CD4-positive, alpha-beta memory T cell (primary cell): Measurements from ENCODE around the gene FGD3. TPM values are rescaled to one million over a fixed set of nuclear protein-coding genes. Genes with fewer than 3 reads are reported as not detected.
A peak's percentile ranks its signal among the peaks of the same experiment; 100 is the strongest.

ENCODE experiments used
- CTCF ChIA-PET: fragments of 350-600 bp; sonication (Branson Sonifier 250); formaldehyde crosslinking; loops from one replicate; lab custom pipeline; 2021; ENCODE audit warnings: inconsistent platforms; ENCODE audit not compliant: partially characterized antibody; lab: Charles Lee
- POLR2A ChIA-PET: fragments of 350-600 bp; sonication (Branson Sonifier 250); formaldehyde crosslinking; loops from one replicate; lab custom pipeline; 2021; ENCODE audit not compliant: partially characterized antibody; lab: Charles Lee
- DNase-seq, 5 donors: peaks; one replicate each; pipeline versions ENCODE4 v3.0.0 to v3.0.0-alpha.2; 2020 to 2022; ENCODE audit warnings: mixed read lengths in 1 of 5
- H3K27ac ChIP-seq: one replicate; pipeline ENCODE4 v1.7.0; 2013; ENCODE audit warnings: low read depth, low read length
- H3K27me3 ChIP-seq: 2 replicates; pipeline ENCODE4 v1.7.0; 2013; ENCODE audit warnings: mild to moderate bottlenecking, low read length, moderate library complexity; ENCODE audit not compliant: insufficient read depth
- H3K36me3 ChIP-seq: 2 replicates; pipeline ENCODE4 v1.7.0; 2013; ENCODE audit warnings: mild to moderate bottlenecking, low read length, moderate library complexity; ENCODE audit not compliant: insufficient read depth
- H3K4me1 ChIP-seq: 2 replicates; pipeline ENCODE4 v1.7.0; 2013; ENCODE audit warnings: mild to moderate bottlenecking, low read length, moderate library complexity; ENCODE audit not compliant: insufficient read depth
- H3K4me3 ChIP-seq, 2 donors: one replicate each; pipeline ENCODE4 v1.7.0; 2013; ENCODE audit warnings: low read length in 2 of 2, mild to moderate bottlenecking in 1 of 2
- H3K9me3 ChIP-seq, 2 donors: one replicate each; pipeline ENCODE4 v1.7.0; 2013; ENCODE audit warnings: low read length in 2 of 2, control low read depth in 1 of 2; ENCODE audit not compliant: control insufficient read depth in 1 of 2
- H3K27ac Mint-ChIP-seq, 7 donors: one replicate each; pipeline ENCODE4 v1.8.0; 2020 to 2021; ENCODE audit warnings: mixed read lengths in 7 of 7, mild to moderate bottlenecking in 6 of 7, inconsistent platforms in 3 of 7, moderate library complexity in 3 of 7
- H3K27me3 Mint-ChIP-seq, 2 donors: one replicate each; pipeline ENCODE4 v1.8.0; 2020 to 2021; ENCODE audit warnings: mixed read lengths in 2 of 2
- H3K36me3 Mint-ChIP-seq, 2 donors: one replicate each; pipeline ENCODE4 v1.8.0; 2020 to 2021; ENCODE audit warnings: mixed read lengths in 2 of 2, inconsistent platforms in 1 of 2, mild to moderate bottlenecking in 1 of 2
- H3K4me1 Mint-ChIP-seq, 4 donors: one replicate each; pipeline ENCODE4 v1.8.0; 2020 to 2021; ENCODE audit warnings: mixed read lengths in 4 of 4, mild to moderate bottlenecking in 1 of 4
- H3K4me3 Mint-ChIP-seq, 8 donors: one replicate each; pipeline ENCODE4 v1.8.0; 2020 to 2021; ENCODE audit warnings: mixed read lengths in 8 of 8, mild to moderate bottlenecking in 7 of 8, moderate library complexity in 6 of 8, inconsistent platforms in 3 of 8
- H3K9me3 Mint-ChIP-seq, 8 donors: one replicate each; pipeline ENCODE4 v1.8.0; 2020 to 2021; ENCODE audit warnings: mixed read lengths in 8 of 8, mild to moderate bottlenecking in 5 of 8, inconsistent platforms in 3 of 8, moderate library complexity in 1 of 8
- intact Hi-C: fragments of 100-400 bp; cut with micrococcal nuclease; formaldehyde crosslinking; loops from one replicate; pipeline ENCODE4 v1.15.1; 2023
- polyA plus RNA-seq, 2 donors: library from polyadenylated mRNA; unstranded; fragments of 300-500 nt; fragmentation: Illumina TruSeq; gene quantifications; one replicate each; pipeline ENCODE4 v1.2.3, GENCODE V29; 2021
- total RNA-seq, 2 experiments: library from RNA; stranded (reverse); gene quantifications; one replicate each; pipeline ENCODE4 v1.2.3, GENCODE V29; 2021

FGD3 gene
- total and polyA plus RNA-seq, 4 experiments from 2014 or later = 52.7 to 272 (median 201) TPM

GRCh38 chr9:93017621-93018020, 70.3 kb downstream of the FGD3 start:
- peaks cover 28% of the 10 kb centered on the region for H3K4me1 ChIP-seq
- Mint-ChIP-seq H3K27me3 (no peaks in the 10 kb centered on the region), H3K36me3 (peaks cover 61 to 88% of the 10 kb centered on the region in 2 donors), H3K9me3 (peaks cover 0 to 2% (median 0%) of the 10 kb centered on the region in 8 donors), H3K4me1 (peaks cover 18 to 51% (median 35%) of the 10 kb centered on the region in 4 donors), H3K27ac (peak overlapping the region; percentile 59 to 95 (median 76)), H3K4me3 (no peak overlapping the region)
- H3K36me3 ChIP-seq = peaks cover 84% of the 10 kb centered on the region
- no peak overlapping the region for H3K27ac ChIP-seq
- CTCF ChIA-PET = interaction anchor here (0.9 to 6.1 kb wide), 2 partner anchors 13 to 91 kb away, joined by 3 to 59 read pairs; no protein-coding TSS in a partner anchor
- intact Hi-C loops = no loop called here
- POLR2A ChIA-PET = interaction anchor here (0.5 to 22.5 kb wide), 7 partner anchors 12 to 92 kb away, joined by 3 to 322 read pairs (median 3); no protein-coding TSS in a partner anchor
- DNase-seq = peak in 1 of 5 donors; percentile 19
- H3K9me3 ChIP-seq = no peaks in the 10 kb centered on the region
- H3K27me3 ChIP-seq = no peaks in the 10 kb centered on the region
- H3K4me3 ChIP-seq = no peak overlapping the region

- no peak overlapping the region for H3K4me3 Mint-ChIP-seq
These were observed 72.8 kb downstream of the FGD3 start for GRCh38 chr9:93020151-93020550.

GRCh38 chr9:93020771-93021670, 73.7 kb downstream of the FGD3 start:
- Mint-ChIP-seq H3K4me1 (peaks cover 30 to 84% (median 61%) of the 10 kb centered on the region in 4 donors), H3K27me3 (no peaks in the 10 kb centered on the region)
- peaks cover 54% of the 10 kb centered on the region for H3K4me1 ChIP-seq

More at GRCh38 chr9:93020151-93020550, 72.8 kb downstream of the FGD3 start:
- Histone ChIP-seq H3K36me3 (peaks cover 83% of the 10 kb centered on the region), H3K27ac (peak overlapping the region; percentile 41), H3K9me3 (no peaks in the 10 kb centered on the region), H3K4me3 (no peak overlapping the region), H3K4me1 (peaks cover 45% of the 10 kb centered on the region), H3K27me3 (no peaks in the 10 kb centered on the region)
- H3K27me3 Mint-ChIP-seq = no peaks in the 10 kb centered on the region
- peaks cover 25 to 75% (median 54%) of the 10 kb centered on the region in 4 donors for H3K4me1 Mint-ChIP-seq
- no peaks in the 10 kb centered on the region for H3K9me3 Mint-ChIP-seq
- POLR2A ChIA-PET = interaction anchor here (0.7 to 22.5 kb wide), 11 partner anchors 14 to 104 kb away, joined by 3 to 322 read pairs (median 3); no protein-coding TSS in a partner anchor
- peak in 1 of 5 donors; percentile 24 for DNase-seq
- H3K27ac Mint-ChIP-seq = peak overlapping the region; percentile 41 to 99 (median 92)
- H3K36me3 Mint-ChIP-seq = peaks cover 69 to 88% of the 10 kb centered on the region in 2 donors
- CTCF ChIA-PET = interaction anchor here (2.2 kb wide), 1 partner anchor 17 kb away, joined by 7 read pairs; no protein-coding TSS in a partner anchor
- intact Hi-C loops = loop anchor here (1.0 kb wide), 1 partner anchor 8 kb away; no protein-coding TSS in a partner anchor

GRCh38 chr9:93022066-93022465, 74.7 kb downstream of the FGD3 start:
- Mint-ChIP-seq H3K27ac (peak overlapping the region; percentile 42 to 97 (median 89)), H3K9me3 (no peaks in the 10 kb centered on the region), H3K36me3 (peaks cover 68 to 87% of the 10 kb centered on the region in 2 donors), H3K4me3 (no peak overlapping the region), H3K27me3 (no peaks in the 10 kb centered on the region), H3K4me1 (peaks cover 32 to 95% (median 70%) of the 10 kb centered on the region in 4 donors)
- intact Hi-C loops = no loop called here
- Histone ChIP-seq H3K4me1 (peaks cover 64% of the 10 kb centered on the region), H3K4me3 (no peak overlapping the region), H3K27me3 (no peaks in the 10 kb centered on the region), H3K27ac (peak overlapping the region; percentile 41), H3K36me3 (peaks cover 78% of the 10 kb centered on the region), H3K9me3 (no peaks in the 10 kb centered on the region)
- ChIA-PET POLR2A (interaction anchor here (1.0 to 23.8 kb wide), 5 partner anchors 3 to 57 kb away, joined by 3 to 322 read pairs (median 7); no protein-coding TSS in a partner anchor), CTCF (interaction anchor here (1.6 kb wide), 1 partner anchor 65 kb away, joined by 10 read pairs; no protein-coding TSS in a partner anchor)
- peak in 1 of 5 donors; percentile 6 for DNase-seq

More at GRCh38 chr9:93020771-93021670, 73.7 kb downstream of the FGD3 start:
- Histone ChIP-seq H3K36me3 (peaks cover 78% of the 10 kb centered on the region), H3K9me3 (no peaks in the 10 kb centered on the region), H3K27ac (peak overlapping the region; percentile 41), H3K27me3 (no peaks in the 10 kb centered on the region), H3K4me3 (no peak overlapping the region)
- ChIA-PET CTCF (interaction anchor here (0.8 to 2.2 kb wide), 3 partner anchors 9 to 88 kb away, joined by 3 to 7 read pairs (median 3); no protein-coding TSS in a partner anchor), POLR2A (interaction anchor here (0.9 to 22.5 kb wide), 14 partner anchors 13 to 76 kb away, joined by 3 to 322 read pairs (median 3); no protein-coding TSS in a partner anchor)
- Mint-ChIP-seq H3K36me3 (peaks cover 68 to 87% of the 10 kb centered on the region in 2 donors), H3K4me3 (peak overlapping the region in 2 of 8 donors; percentile 21 to 59), H3K9me3 (no peaks in the 10 kb centered on the region), H3K27ac (peak overlapping the region; percentile 88 to 99 (median 93))
- DNase-seq = peak; percentile 36 to 83 (median 56)
- intact Hi-C loops = loop anchor here (1.0 kb wide), 1 partner anchor 7 kb away; no protein-coding TSS in a partner anchor

GRCh38 chr9:93022721-93023520, 75.6 kb downstream of the FGD3 start:
- no peaks in the 10 kb centered on the region for H3K27me3 Mint-ChIP-seq
- H3K36me3 ChIP-seq = peaks cover 71% of the 10 kb centered on the region
- peak in 1 of 5 donors; percentile 16 for DNase-seq
- peaks cover 68 to 85% of the 10 kb centered on the region in 2 donors for H3K36me3 Mint-ChIP-seq
- intact Hi-C loops = no loop called here
- no peak overlapping the region for H3K27ac ChIP-seq
- CTCF ChIA-PET = interaction anchor here (0.6 to 1.6 kb wide), 2 partner anchors 20 to 66 kb away, joined by 3 to 10 read pairs; no protein-coding TSS in a partner anchor
- H3K27me3 ChIP-seq = no peaks in the 10 kb centered on the region
- H3K4me1 ChIP-seq = peaks cover 73% of the 10 kb centered on the region
- H3K27ac Mint-ChIP-seq = peak overlapping the region; percentile 75 to 97 (median 89)
- H3K4me3 Mint-ChIP-seq = peak overlapping the region in 3 of 8 donors; percentile 2 to 57 (median 34)
- POLR2A ChIA-PET = interaction anchor here (1.2 to 23.8 kb wide), 7 partner anchors 4 to 59 kb away, joined by 3 to 654 read pairs (median 7); partner anchors contain the start of gene SUSD3
- no peaks in the 10 kb centered on the region for H3K9me3 Mint-ChIP-seq
- no peak overlapping the region for H3K4me3 ChIP-seq
- H3K4me1 Mint-ChIP-seq = peaks cover 38 to 97% (median 73%) of the 10 kb centered on the region in 4 donors
- no peaks in the 10 kb centered on the region for H3K9me3 ChIP-seq

GRCh38 chr9:93023521-93023815, 76.1 kb downstream of the FGD3 start:
- Mint-ChIP-seq H3K27me3 (no peaks in the 10 kb centered on the region), H3K27ac (peak overlapping the region; percentile 70 to 97 (median 89)), H3K4me3 (peak overlapping the region in 2 of 8 donors; percentile 17 to 35), H3K36me3 (peaks cover 68 to 84% of the 10 kb centered on the region in 2 donors), H3K9me3 (no peaks in the 10 kb centered on the region), H3K4me1 (peaks cover 43 to 97% (median 73%) of the 10 kb centered on the region in 4 donors)
- Histone ChIP-seq H3K9me3 (no peaks in the 10 kb centered on the region), H3K27me3 (no peaks in the 10 kb centered on the region), H3K27ac (no peak overlapping the region), H3K4me1 (peaks cover 76% of the 10 kb centered on the region), H3K36me3 (peaks cover 66% of the 10 kb centered on the region), H3K4me3 (no peak overlapping the region)
- ChIA-PET POLR2A (interaction anchor here (1.2 to 23.8 kb wide), 6 partner anchors 4 to 60 kb away, joined by 3 to 654 read pairs (median 163); partner anchors contain the start of gene SUSD3), CTCF (interaction anchor here (1.6 to 3.5 kb wide), 2 partner anchors 19 to 67 kb away, joined by 10 to 29 read pairs; no protein-coding TSS in a partner anchor)
- intact Hi-C loops = no loop called here
- DNase-seq = peak in 1 of 5 donors; percentile 25
